Gastroesophageal sphincter (tissue), 4 donors: Measurements from ENCODE around the gene ODAD2. TPM values are rescaled to one million over a fixed set of nuclear protein-coding genes. Genes with fewer than 3 reads are reported as not detected.

Experiments
- ATAC-seq: fragments of 150-250 bp; one replicate; pipeline ENCODE4 v1.9.1; 2016; ENCODE audit warnings: mild to moderate bottlenecking, moderate library complexity
- H3K27ac ChIP-seq, 4 donors: fragments of 200-600 bp; sonication (generic) in 3 of 4; 1 replicate in 3 of 4; 2 replicates in 1 of 4; pipeline ENCODE4 v1.5.1; 2016 to 2019
- H3K27me3 ChIP-seq: fragments of 200-600 bp; sonication (generic); one replicate; pipeline ENCODE4 v1.5.1; 2019
- H3K36me3 ChIP-seq, 2 donors: fragments of 200-600 bp; sonication (generic); one replicate each; pipeline ENCODE4 v1.5.1; 2019; ENCODE audit warnings: control low read depth in 1 of 2
- H3K4me1 ChIP-seq, 3 donors: fragments of 200-600 bp; sonication (generic); 1 replicate in 2 of 3; 2 replicates in 1 of 3; pipeline ENCODE4 v1.5.1; 2016 to 2019; ENCODE audit warnings: control low read depth in 2 of 3
- H3K4me3 ChIP-seq, 2 donors: fragments of 200-600 bp; sonication (generic); one replicate each; pipeline ENCODE4 v1.5.1; 2019; ENCODE audit warnings: mild to moderate bottlenecking in 1 of 2, moderate library complexity in 1 of 2
- H3K9me3 ChIP-seq, 3 donors: fragments of 200-600 bp; sonication (generic); one replicate each; pipeline ENCODE4 v1.5.1; 2017 to 2019; ENCODE audit warnings: control low read depth in 2 of 3
- CTCF ChIP-seq, 4 experiments: fragments of 200-600 bp in 2 of 4; fragments of 450-650 bp in 2 of 4; sonication (generic) in 1 of 4; IDR thresholded peaks; one replicate each; pipeline ENCODE4 v1.5.1; 2017 to 2019; ENCODE audit warnings: antibody characterized with exemption in 4 of 4, mild to moderate bottlenecking in 2 of 4, moderate library complexity in 2 of 4
- EP300 ChIP-seq: sonication (generic); formaldehyde crosslinking; IDR thresholded peaks from one replicate; pipeline ENCODE4 v1.6.1; 2017; ENCODE audit warnings: antibody characterized with exemption, mild to moderate bottlenecking
- POLR2A ChIP-seq, 2 donors: fragments of 450-650 bp; IDR thresholded peaks; one replicate each; pipeline ENCODE4 v1.6.1; 2017; ENCODE audit warnings: antibody characterized with exemption in 2 of 2, mild to moderate bottlenecking in 2 of 2, moderate library complexity in 1 of 2
- POLR2AphosphoS5 ChIP-seq: sonication (generic); formaldehyde crosslinking; IDR thresholded peaks from one replicate; pipeline ENCODE4 v1.6.1; 2017; ENCODE audit warnings: antibody characterized with exemption
- WGBS, 2 donors: methylation state at CpG; one replicate each; pipeline ENCODE4 v1.1.5; 2018; ENCODE audit warnings: low coverage in 1 of 2; 5-methylcytosine and 5-hydroxymethylcytosine counted together
- total RNA-seq, 4 donors: library from RNA; depleted of rRNA; stranded (reverse); fragments of >200 nt; gene quantifications; one replicate each; pipeline ENCODE4 v1.1.0, GENCODE V29; 2016

The ODAD2 gene
- total RNA-seq, 4 donors from 2014 or later = 0.93 to 1.8 (median 1.6) TPM

GRCh38 chr10:27949528-27950241 is 49.2 kb downstream of the ODAD2 start:
- no peak for ATAC-seq
- Histone ChIP-seq H3K9me3 (no peaks in the 10 kb centered on the region), H3K36me3 (no peaks in the 10 kb centered on the region), H3K4me3 (no peak overlapping the region), H3K4me1 (no peaks in the 10 kb centered on the region), H3K27me3 (no peaks in the 10 kb centered on the region), H3K27ac (no peak overlapping the region)
- WGBS, 2 donors = 67 to 77% methylated on average over 7 to 8 of the region's 9 CpGs
- TF ChIP-seq POLR2A (IDR thresholded peaks at IDR 0.05) = no peak
- no peak for TF ChIP-seq POLR2AphosphoS5
- no peak for TF ChIP-seq CTCF (IDR thresholded peaks at IDR 0.05)
- no peak for TF ChIP-seq EP300

- TF ChIP-seq EP300 (no peak), POLR2AphosphoS5 (no peak), CTCF (IDR thresholded peaks at IDR 0.05) (no peak), POLR2A (IDR thresholded peaks at IDR 0.05) (no peak)
- 13 to 33% methylated on average over 1 of the region's 1 CpG for WGBS, 2 donors
- no peak for ATAC-seq
- H3K9me3 ChIP-seq = no peaks in the 10 kb centered on the region
- no peak overlapping the region for H3K27ac ChIP-seq
- no peaks in the 10 kb centered on the region for H3K36me3 ChIP-seq
- H3K4me3 ChIP-seq = no peak overlapping the region
- no peaks in the 10 kb centered on the region for H3K27me3 ChIP-seq
- H3K4me1 ChIP-seq = no peaks in the 10 kb centered on the region
Measured at GRCh38 chr10:27948186-27948585, 50.7 kb downstream of the ODAD2 start.

- no peak overlapping the region for H3K27ac ChIP-seq
- H3K4me3 ChIP-seq = no peak overlapping the region
- 73 to 74% methylated on average over 5 of the region's 5 CpGs for WGBS, 2 donors
- no peaks in the 10 kb centered on the region for H3K4me1 ChIP-seq
- no peaks in the 10 kb centered on the region for H3K36me3 ChIP-seq
- H3K27me3 ChIP-seq = no peaks in the 10 kb centered on the region
- TF ChIP-seq POLR2A (IDR thresholded peaks at IDR 0.05) (no peak), EP300 (no peak), CTCF (IDR thresholded peaks at IDR 0.05) (no peak), POLR2AphosphoS5 (no peak)
- ATAC-seq = no peak
- no peaks in the 10 kb centered on the region for H3K9me3 ChIP-seq
Measured at GRCh38 chr10:27947540-27947939, 51.3 kb downstream of the ODAD2 start.

- TF ChIP-seq POLR2AphosphoS5 = no peak
- TF ChIP-seq POLR2A (IDR thresholded peaks at IDR 0.05) = no peak
- TF ChIP-seq EP300 = no peak
- no peak for TF ChIP-seq CTCF (IDR thresholded peaks at IDR 0.05)
- Histone ChIP-seq H3K27ac (no peak overlapping the region), H3K27me3 (no peaks in the 10 kb centered on the region), H3K4me3 (no peak overlapping the region), H3K9me3 (no peaks in the 10 kb centered on the region), H3K4me1 (no peaks in the 10 kb centered on the region), H3K36me3 (no peaks in the 10 kb centered on the region)
- 91 to 96% methylated on average over 6 to 12 of the region's 12 CpGs for WGBS, 2 donors
- ATAC-seq = no peak
Measured at GRCh38 chr10:27944005-27944404, 54.9 kb downstream of the ODAD2 start.

GRCh38 chr10:27914888-27915287 is 84.0 kb downstream of the ODAD2 start:
- no peaks in the 10 kb centered on the region for H3K9me3 ChIP-seq
- 87 to 100% methylated on average over 2 to 3 of the region's 3 CpGs for WGBS, 2 donors
- ATAC-seq = no peak
- TF ChIP-seq CTCF (IDR thresholded peaks at IDR 0.05) = no peak
- TF ChIP-seq POLR2AphosphoS5 = no peak
- no peak for TF ChIP-seq EP300
- TF ChIP-seq POLR2A (IDR thresholded peaks at IDR 0.05) = no peak
- H3K27me3 ChIP-seq = no peaks in the 10 kb centered on the region
- H3K27ac ChIP-seq = no peak overlapping the region
- no peaks in the 10 kb centered on the region for H3K4me1 ChIP-seq
- no peaks in the 10 kb centered on the region for H3K36me3 ChIP-seq
- no peak overlapping the region for H3K4me3 ChIP-seq
